Upper lobe of left lung (tissue), 4 donors: ENCODE results near the gene OR4D2.

Experiments
- CTCF ChIP-seq, 6 experiments: fragments of 450-650 bp in 4 of 6; fragments of 200-600 bp in 2 of 6; sonication (generic) in 2 of 6; IDR thresholded peaks; one replicate each; pipeline ENCODE4 v1.5.1; 2016 to 2019; ENCODE audit warnings: antibody characterized with exemption in 6 of 6
- EP300 ChIP-seq, 4 donors: sonication (generic); formaldehyde crosslinking; IDR thresholded peaks; one replicate each; pipeline ENCODE4 v1.5.1; 2017; ENCODE audit warnings: antibody characterized with exemption in 4 of 4, control low read depth in 2 of 4
- POLR2A ChIP-seq, 4 donors: fragments of 450-650 bp; IDR thresholded peaks; one replicate each; pipeline ENCODE4 v1.5.1; 2016 to 2017; ENCODE audit warnings: antibody characterized with exemption in 4 of 4, mild to moderate bottlenecking in 2 of 4
- POLR2AphosphoS5 ChIP-seq, 2 donors: sonication (generic); formaldehyde crosslinking; IDR thresholded peaks; one replicate each; pipeline ENCODE4 v1.5.1; 2017; ENCODE audit warnings: antibody characterized with exemption in 2 of 2

- TF ChIP-seq POLR2AphosphoS5 (IDR thresholded peaks at IDR 0.05): no peak
- no peak for TF ChIP-seq CTCF (IDR thresholded peaks at IDR 0.05)
- TF ChIP-seq POLR2A (IDR thresholded peaks at IDR 0.05): no peak
- no peak for TF ChIP-seq EP300 (IDR thresholded peaks at IDR 0.05)
These were observed 18.8 kb upstream of the OR4D2 start, which contains the start of gene OR4D1 for GRCh38 chr17:58147930-58148434.
